Subcutaneous adipose tissue (tissue), 4 donors: Measurements from ENCODE around the gene MTCL1. TPM values are rescaled to one million over a fixed set of nuclear protein-coding genes. Genes with fewer than 3 reads are reported as not detected.

ENCODE experiments used
- CTCF ChIP-seq: fragments of 450-650 bp; IDR thresholded peaks from one replicate; pipeline ENCODE4 v1.5.1; 2016; ENCODE audit warnings: low read depth, mild to moderate bottlenecking, control low read depth, antibody characterized with exemption, moderate library complexity
- total RNA-seq, 4 donors: library from RNA; depleted of rRNA; stranded (reverse); fragments of >200 nt; gene quantifications; one replicate each; pipeline ENCODE4 v1.1.0, GENCODE V29; 2016

The MTCL1 gene
- total RNA-seq, 4 donors from 2014 or later: 1.5 to 5.9 (median 2.7) TPM

DNA sequence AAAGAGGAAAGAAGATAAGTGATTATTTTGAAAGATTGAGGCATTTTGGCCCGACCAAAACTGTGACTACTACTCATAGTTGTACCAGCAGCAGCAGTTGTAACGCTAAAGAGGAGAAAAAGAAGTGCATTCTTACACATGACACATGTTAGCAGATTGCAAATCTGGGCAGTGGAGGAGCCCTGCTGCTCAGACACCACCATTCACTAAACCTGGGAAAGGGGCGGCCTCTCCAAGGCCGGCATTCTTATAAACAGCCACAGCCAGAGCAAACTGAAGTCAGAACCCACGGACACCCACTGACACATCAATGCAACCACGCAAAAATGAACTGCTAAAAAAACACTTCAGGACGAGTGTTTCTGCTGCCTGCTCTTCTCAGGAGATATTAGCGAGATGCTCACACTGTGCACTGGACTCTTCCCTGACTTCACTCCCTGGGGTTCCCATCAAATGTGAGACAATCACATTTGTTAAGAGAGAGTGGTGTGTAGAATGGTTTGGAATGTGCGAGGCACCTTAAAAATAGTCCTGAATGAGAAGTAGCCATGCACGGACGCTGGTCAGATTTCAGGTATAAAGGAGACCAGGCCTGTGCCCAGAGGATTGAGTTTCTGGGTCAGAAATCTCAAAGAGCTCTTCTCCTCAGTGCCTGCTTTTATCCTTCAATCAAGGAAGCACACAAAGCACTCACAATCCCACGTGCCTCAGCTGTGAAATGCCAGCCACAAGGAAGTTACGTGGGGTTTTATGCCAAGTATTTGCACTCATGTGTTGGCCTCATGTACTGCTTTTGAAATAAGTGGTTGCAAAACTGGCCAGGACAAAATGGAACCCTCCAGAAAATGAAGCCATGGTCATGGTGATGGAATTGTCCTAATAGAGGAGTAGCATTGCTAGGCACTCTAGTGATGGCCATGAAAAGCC, 83.4 kb downstream of the MTCL1 start:
- no peak for TF ChIP-seq CTCF

GRCh38 chr18:8791171-8791651, 85.9 kb downstream of the MTCL1 start:
- no peak for TF ChIP-seq CTCF

- no peak for TF ChIP-seq CTCF
Measured at GRCh38 chr18:8792688-8793316, 87.4 kb downstream of the MTCL1 start.

DNA sequence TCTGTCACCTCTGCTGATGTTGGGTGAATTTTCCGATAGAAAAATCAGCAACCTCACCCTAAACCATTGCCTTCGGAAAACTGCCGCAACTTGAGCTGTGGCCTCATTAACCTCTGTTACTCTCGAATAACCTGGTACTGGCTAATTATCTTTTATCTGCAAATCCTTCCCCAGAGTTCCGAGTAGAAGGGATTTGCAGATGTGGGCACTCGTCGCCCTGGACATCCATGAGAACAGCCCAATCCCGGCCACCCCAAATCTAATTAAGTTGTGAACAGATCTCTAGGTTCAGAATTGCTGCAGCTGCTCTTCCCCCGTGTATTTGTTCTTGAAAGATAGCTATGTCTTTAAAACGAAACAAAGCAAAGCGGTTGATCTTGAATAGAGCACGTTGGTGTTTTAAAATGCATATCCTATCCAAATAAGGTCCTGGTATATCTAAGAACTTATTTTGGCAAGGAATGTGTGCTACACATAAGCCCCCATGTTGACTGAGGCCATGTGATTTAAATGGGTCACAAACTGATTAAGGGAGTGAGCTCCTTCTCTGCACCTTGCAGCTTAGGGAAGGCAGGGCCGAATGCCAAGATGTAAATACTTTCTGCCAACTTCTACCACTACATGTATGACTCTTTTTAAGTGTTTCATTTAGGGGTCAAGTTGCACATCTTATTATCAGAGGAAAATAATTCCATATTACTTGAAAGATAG, 88.2 kb downstream of the MTCL1 start:
- TF ChIP-seq CTCF: no peak

- TF ChIP-seq CTCF: no peak
Measured at GRCh38 chr18:8794156-8794933, 89.0 kb downstream of the MTCL1 start.

GRCh38 chr18:8794934-8795280, 89.6 kb downstream of the MTCL1 start:
- TF ChIP-seq CTCF: no peak
